OCI-LY3 (cell line): Measurements from ENCODE around the gene FAT1.

Experiments used
- H2AFZ ChIP-seq: fragments of 200-600, 300-600 bp; shearing (Covaris generic); 2 replicates; pipeline ENCODE4 v1.6.0; 2014; ENCODE audit warnings: antibody characterized with exemption, low read depth, low read length
- H3K27ac ChIP-seq: fragments of 200-600, 300-600 bp; sonication (generic); 2 replicates; pipeline ENCODE4 v1.5.1; 2014; ENCODE audit warnings: mild to moderate bottlenecking, low read length, moderate library complexity, mixed read lengths
- H3K27me3 ChIP-seq: fragments of 200-600, 300-600 bp; sonication (generic); 2 replicates; pipeline ENCODE4 v1.6.1; 2014; ENCODE audit warnings: low read depth, low read length, mixed read lengths
- H3K36me3 ChIP-seq: fragments of 200-600, 300-600 bp; sonication (generic); replicated peaks from 2 replicates; pipeline ENCODE3; 2014; ENCODE audit warnings: low read depth, low read length, mixed read lengths
- H3K4me1 ChIP-seq: fragments of 300-600, 200-600 bp; sonication (generic); 2 replicates; pipeline ENCODE4 v1.6.1; 2014; ENCODE audit warnings: low read length, mixed read lengths
- H3K4me2 ChIP-seq: fragments of 200-600, 300-600 bp; sonication (generic); 2 replicates; pipeline ENCODE4 v1.6.1; 2014; ENCODE audit warnings: low read length, mixed read lengths
- H3K4me3 ChIP-seq: fragments of 300-600, 200-600 bp; sonication (generic); 2 replicates; pipeline ENCODE4 v1.5.1; 2014; ENCODE audit warnings: antibody characterized with exemption, mild to moderate bottlenecking, low read length, moderate library complexity
- H3K79me2 ChIP-seq: fragments of 300-600, 200-600 bp; shearing (Covaris generic); 2 replicates; pipeline ENCODE4 v1.6.1; 2014; ENCODE audit warnings: mild to moderate bottlenecking, low read length, mixed read lengths
- H3K9ac ChIP-seq: fragments of 300-600, 200-600 bp; shearing (Covaris generic); 2 replicates; pipeline ENCODE4 v1.6.0; 2014; ENCODE audit warnings: mild to moderate bottlenecking, low read length, moderate library complexity
- H3K9me3 ChIP-seq: fragments of 200-600, 300-600 bp; shearing (Covaris generic); 2 replicates; pipeline ENCODE4 v1.6.1; 2014; ENCODE audit warnings: low read length, mixed read lengths; ENCODE audit not compliant: insufficient read depth
- H4K20me1 ChIP-seq: fragments of 200-600, 300-600 bp; sonication (generic); 2 replicates; pipeline ENCODE4 v1.6.1; 2016; ENCODE audit warnings: low read length, mixed read lengths; ENCODE audit not compliant: insufficient read depth
- CTCF ChIP-seq: fragments of 200-600, 300-600 bp; sonication (generic); IDR thresholded peaks from 2 replicates; pipeline ENCODE4 v1.5.1; 2014; ENCODE audit warnings: antibody characterized with exemption, low read length, low read depth
- EZH2phosphoT487 ChIP-seq: fragments of 200-600 bp; shearing (Covaris generic); IDR thresholded peaks from 2 replicates; pipeline ENCODE4 v1.6.1; 2018; ENCODE audit warnings: antibody characterized with exemption, mixed run types, low read depth

Gene FAT1

DNA sequence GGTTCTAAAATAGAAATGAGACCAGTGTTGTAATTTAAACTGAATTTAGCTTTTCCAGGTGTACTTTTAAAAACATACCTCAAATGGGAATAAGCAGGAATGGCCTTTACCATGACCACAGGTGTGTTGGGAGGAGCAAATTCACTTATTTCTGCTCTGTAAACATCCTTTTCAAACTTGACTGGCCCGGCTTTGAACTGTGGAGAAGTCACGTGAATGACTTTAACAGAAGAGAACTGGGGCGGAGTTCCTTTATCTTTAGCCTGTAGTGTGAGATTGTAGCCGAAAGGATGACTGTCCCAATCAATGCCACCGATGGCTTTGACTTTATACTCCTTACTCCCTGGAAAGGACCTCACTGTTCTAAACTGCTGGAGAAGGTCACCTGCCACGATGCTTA, 15.1 kb downstream of the FAT1 start:
- Histone ChIP-seq H3K4me3 (no peak overlapping the region), H4K20me1 (no peaks in the 10 kb centered on the region), H3K4me1 (no peaks in the 10 kb centered on the region), H2AFZ (no peak overlapping the region), H3K4me2 (no peak overlapping the region), H3K27me3 (no peaks in the 10 kb centered on the region), H3K79me2 (no peaks in the 10 kb centered on the region), H3K27ac (no peak overlapping the region), H3K36me3 (no peaks in the 10 kb centered on the region), H3K9ac (no peak overlapping the region), H3K9me3 (no peaks in the 10 kb centered on the region)
- TF ChIP-seq CTCF, result no peak
- no peak for TF ChIP-seq EZH2phosphoT487

DNA sequence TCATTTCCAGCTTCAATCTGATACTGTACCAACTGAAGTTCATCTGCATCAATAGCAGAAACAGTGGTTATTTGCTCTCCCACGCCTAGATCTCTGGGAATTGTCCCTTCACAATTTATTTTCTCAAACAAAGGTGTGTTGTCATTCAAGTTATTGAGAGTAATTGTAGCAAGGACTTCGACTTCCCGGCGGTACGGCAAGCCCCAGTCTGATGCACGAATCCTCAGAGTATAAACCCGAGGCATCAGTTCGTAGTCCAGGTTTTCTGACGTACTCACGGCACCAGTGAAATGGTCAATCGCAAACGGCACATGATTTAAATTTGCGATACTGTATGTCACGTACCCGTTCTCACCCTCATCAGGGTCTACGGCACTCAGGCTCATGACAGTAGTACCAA, 15.7 kb downstream of the FAT1 start:
- Histone ChIP-seq H3K4me1 (no peaks in the 10 kb centered on the region), H3K9me3 (no peaks in the 10 kb centered on the region), H3K4me2 (no peak overlapping the region), H4K20me1 (no peaks in the 10 kb centered on the region), H3K9ac (no peak overlapping the region), H3K4me3 (no peak overlapping the region), H3K27me3 (no peaks in the 10 kb centered on the region), H3K36me3 (no peaks in the 10 kb centered on the region), H2AFZ (no peak overlapping the region), H3K79me2 (no peaks in the 10 kb centered on the region), H3K27ac (no peak overlapping the region)
- TF ChIP-seq EZH2phosphoT487 (no peak), CTCF (no peak)

DNA sequence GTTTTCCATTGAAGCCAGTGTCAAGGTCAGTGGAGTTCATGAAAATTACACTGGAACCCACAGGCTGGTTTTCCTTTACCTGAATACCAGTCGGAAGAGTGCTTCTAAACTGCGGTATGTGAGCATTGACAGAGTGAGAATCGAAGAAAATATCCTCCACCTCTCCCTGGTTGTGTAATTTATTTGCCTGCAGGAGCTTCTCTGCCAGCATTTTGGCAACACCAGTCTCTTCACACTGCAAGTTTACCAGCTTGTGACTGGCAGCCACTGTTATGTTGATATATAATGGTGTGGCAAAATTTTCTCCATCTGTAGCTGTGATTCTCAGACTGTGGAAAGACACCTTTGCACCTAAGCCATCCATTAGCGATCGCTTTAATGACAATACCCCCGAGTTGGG, 16.1 kb downstream of the FAT1 start:
- H3K27ac ChIP-seq, result no peak overlapping the region
- no peaks in the 10 kb centered on the region for H4K20me1 ChIP-seq
- no peak for TF ChIP-seq EZH2phosphoT487
- TF ChIP-seq CTCF, result no peak
- no peak overlapping the region for H3K9ac ChIP-seq
- no peaks in the 10 kb centered on the region for H3K4me1 ChIP-seq
- no peak overlapping the region for H3K4me3 ChIP-seq
- no peaks in the 10 kb centered on the region for H3K9me3 ChIP-seq
- H3K79me2 ChIP-seq, result no peaks in the 10 kb centered on the region
- no peaks in the 10 kb centered on the region for H3K36me3 ChIP-seq
- H2AFZ ChIP-seq, result no peak overlapping the region
- H3K27me3 ChIP-seq, result no peaks in the 10 kb centered on the region
- no peak overlapping the region for H3K4me2 ChIP-seq

GRCh38 chr4:186704057-186704456, 19.6 kb downstream of the FAT1 start:
- no peaks in the 10 kb centered on the region for H3K36me3 ChIP-seq
- H4K20me1 ChIP-seq, result no peaks in the 10 kb centered on the region

More at GRCh38 chr4:186704057-186704456, 19.6 kb downstream of the FAT1 start:
- no peak for TF ChIP-seq EZH2phosphoT487
- no peak for TF ChIP-seq CTCF
- no peaks in the 10 kb centered on the region for H3K27me3 ChIP-seq
- no peak overlapping the region for H3K27ac ChIP-seq
- no peaks in the 10 kb centered on the region for H3K4me1 ChIP-seq
- H3K9ac ChIP-seq, result no peak overlapping the region
- no peaks in the 10 kb centered on the region for H3K79me2 ChIP-seq
- H2AFZ ChIP-seq, result no peak overlapping the region
- H3K4me3 ChIP-seq, result no peak overlapping the region
- no peak overlapping the region for H3K4me2 ChIP-seq
- no peaks in the 10 kb centered on the region for H3K9me3 ChIP-seq
